A549 (cell line): ENCODE measurements around the gene ZFHX3. TPM values are rescaled to one million over a fixed set of nuclear protein-coding genes. Genes with fewer than 3 reads are reported as not detected.

Experiments used
- ATAC-seq, 2 experiments: fragments of 200-7000 bp in 1 of 2; fragments of >200 bp in 1 of 2; cut with Nextera tagmentation in 1 of 2; cut with Tn5 transposase in 1 of 2; 3 replicates each; pipeline versions ENCODE4 v1.8.0 to v1.9.1; 2018 to 2020; ENCODE audit warnings: mild to moderate bottlenecking in 1 of 2, moderate library complexity in 1 of 2
- CTCF ChIA-PET: fragments of 300-600 bp; sonication (Branson Sonifier 250); formaldehyde crosslinking; extraction: SDS; loops from one replicate; lab custom pipeline; 2021; ENCODE audit warnings: antibody characterized with exemption, inconsistent platforms; lab: Yijun Ruan, JAX
- POLR2A ChIA-PET: fragments of 350-600 bp; formaldehyde crosslinking; extraction: SDS; loops from one replicate; lab custom pipeline; 2021; ENCODE audit warnings: antibody characterized with exemption, inconsistent platforms; lab: Yijun Ruan, JAX
- DNase-seq, 2 experiments: peaks; one replicate each; pipeline versions ENCODE4 v3.0.0 to v3.0.0-alpha.2; 2011 to 2016; ENCODE audit warnings: low read depth in 1 of 2, low spot score in 1 of 2
- FAIRE-seq: peaks from 2 replicates; lab custom pipeline; 2011; peaks lifted over from hg19 to GRCh38; lab: Jason Lieb, UNC
- H3K27ac ChIP-seq, 2 experiments: fragments of >200 bp; sonication (Bioruptor Twin); formaldehyde crosslinking; 3 replicates each; pipeline ENCODE4 v1.5.1; 2016 to 2017
- H3K4me1 ChIP-seq: fragments of >200 bp; sonication (Bioruptor Twin); formaldehyde crosslinking; 3 replicates; pipeline ENCODE4 v1.6.1; 2016
- H3K4me2 ChIP-seq: fragments of >200 bp; sonication (Bioruptor Twin); formaldehyde crosslinking; 3 replicates; pipeline ENCODE4 v1.6.1; 2016
- H3K4me3 ChIP-seq: fragments of >200 bp; sonication (Bioruptor Twin); formaldehyde crosslinking; 3 replicates; pipeline ENCODE4 v1.5.1; 2016
- H3K9me3 ChIP-seq: fragments of >200 bp; sonication (Bioruptor Twin); formaldehyde crosslinking; 3 replicates; pipeline ENCODE4 v1.6.1; 2016
- CBX2 ChIP-seq: fragments of 200-600 bp; sonication (generic); IDR thresholded peaks from 2 replicates; pipeline ENCODE4 v1.6.1; 2016; ENCODE audit warnings: low read depth, mild to moderate bottlenecking, borderline replicate concordance
- CHD2 ChIP-seq: fragments of 150-350 bp; IDR thresholded peaks from 2 replicates; pipeline ENCODE4 v1.6.1; 2014; ENCODE audit warnings: low read length; ENCODE audit not compliant: partially characterized antibody
- CHD4 ChIP-seq: fragments of 200-600 bp; sonication (generic); IDR thresholded peaks from 2 replicates; pipeline ENCODE4 v1.6.1; 2016; ENCODE audit warnings: antibody characterized with exemption, mild to moderate bottlenecking, borderline replicate concordance
- EHMT2 ChIP-seq: fragments of 200-600 bp; sonication (generic); IDR thresholded peaks from 2 replicates; pipeline ENCODE4 v1.6.1; 2016; ENCODE audit warnings: antibody characterized with exemption, low read depth, mild to moderate bottlenecking, moderate library complexity
- ELK1 ChIP-seq: fragments of 150-350 bp; IDR thresholded peaks from 2 replicates; pipeline ENCODE4 v1.6.1; 2014; ENCODE audit warnings: low read depth, mild to moderate bottlenecking, low read length
- EP300 ChIP-seq, 2 experiments: fragments of >200 bp; sonication (Bioruptor Twin); formaldehyde crosslinking; IDR thresholded peaks; 2 replicates in 1 of 2; 3 replicates in 1 of 2; pipeline ENCODE4 v1.6.1; 2016 to 2017
- ESRRA ChIP-seq: fragments of 150-350 bp; IDR thresholded peaks from 2 replicates; pipeline ENCODE4 v1.6.1; 2014; ENCODE audit warnings: mild to moderate bottlenecking, low read length, borderline replicate concordance
- FOXS1 ChIP-seq: fragments of 250-450 bp; sonication (Bioruptor Pico); IDR thresholded peaks from 2 replicates; pipeline ENCODE4 v1.5.0; 2020; ENCODE audit warnings: mild to moderate bottlenecking, moderate library complexity
- HEYL ChIP-seq: fragments of 250-450 bp; sonication (Bioruptor Pico); IDR thresholded peaks from 2 replicates; pipeline ENCODE4 v1.8.0; 2021; ENCODE audit warnings: mild to moderate bottlenecking, moderate library complexity
- HOXB5 ChIP-seq: fragments of 250-450 bp; sonication (Bioruptor Pico); IDR thresholded peaks from 2 replicates; pipeline ENCODE4 v1.5.0; 2020; ENCODE audit warnings: mild to moderate bottlenecking, moderate library complexity
- JUNB ChIP-seq: fragments of >200 bp; sonication (Bioruptor Twin); formaldehyde crosslinking; IDR thresholded peaks from 2 replicates; pipeline ENCODE4 v1.6.1; 2016
- MAFK ChIP-seq: fragments of 450-650 bp; IDR thresholded peaks from 2 replicates; pipeline ENCODE4 v1.6.1; 2014; ENCODE audit not compliant: partially characterized antibody
- MAX ChIP-seq: IDR thresholded peaks from 2 replicates; pipeline ENCODE4 v1.6.1; 2012
- NPAS2 ChIP-seq: fragments of 250-450 bp; sonication (Bioruptor Pico); IDR thresholded peaks from 2 replicates; pipeline ENCODE4 v1.8.0; 2022; ENCODE audit warnings: mild to moderate bottlenecking, moderate library complexity, borderline replicate concordance
- NR3C1 ChIP-seq: fragments of >200 bp; sonication (Bioruptor Twin); formaldehyde crosslinking; IDR thresholded peaks from 3 replicates; pipeline ENCODE4 v1.6.1; 2017
- PBX3 ChIP-seq: IDR thresholded peaks from 2 replicates; pipeline ENCODE4 v1.6.1; 2012
- PHF8 ChIP-seq: fragments of 200-600 bp; sonication (generic); IDR thresholded peaks from 2 replicates; pipeline ENCODE4 v1.6.1; 2016; ENCODE audit warnings: low read depth, mild to moderate bottlenecking, antibody characterized with exemption, moderate library complexity, borderline replicate concordance
- POLR2AphosphoS2 ChIP-seq: conservative IDR thresholded peaks from 2 replicates; pipeline ENCODE4 v1.6.1; 2012; ENCODE audit warnings: low read length, improper control_type of control experiment, inconsistent platforms
- RAD21 ChIP-seq, 2 experiments: fragments of >200 bp in 1 of 2; sonication (Bioruptor Twin) in 1 of 2; formaldehyde crosslinking in 1 of 2; IDR thresholded peaks in 1 of 2; conservative IDR thresholded peaks in 1 of 2; 2 replicates in 1 of 2; 3 replicates in 1 of 2; pipeline ENCODE4 v1.6.1; 2012 to 2018; ENCODE audit warnings: inconsistent platforms in 1 of 2
- REST ChIP-seq: fragments of 200-600 bp; sonication (generic); IDR thresholded peaks from 2 replicates; pipeline ENCODE4 v1.6.1; 2016; ENCODE audit warnings: antibody characterized with exemption, mild to moderate bottlenecking, moderate library complexity
- RNF2 ChIP-seq: fragments of 200-600 bp; sonication (generic); IDR thresholded peaks from 2 replicates; pipeline ENCODE4 v1.6.1; 2016; ENCODE audit warnings: low read depth, mild to moderate bottlenecking, antibody characterized with exemption, moderate library complexity, borderline replicate concordance
- SMC3 ChIP-seq: fragments of >200 bp; sonication (Bioruptor Twin); formaldehyde crosslinking; IDR thresholded peaks from 3 replicates; pipeline ENCODE4 v1.6.1; 2018; ENCODE audit warnings: inconsistent platforms
- ZC3H11A ChIP-seq: fragments of 450-650 bp; IDR thresholded peaks from 2 replicates; pipeline ENCODE4 v1.6.1; 2014; ENCODE audit warnings: antibody characterized with exemption, mild to moderate bottlenecking
- ZSCAN20 ChIP-seq: fragments of 250-450 bp; sonication (Bioruptor Pico); IDR thresholded peaks from 2 replicates; pipeline ENCODE4 v1.8.0; 2022; ENCODE audit warnings: mild to moderate bottlenecking, moderate library complexity
- WGBS: methylation state at CpG from one replicate; pipeline ENCODE4 v1.1.6; 2017; ENCODE audit errors: missing lambda C conversion rate; 5-methylcytosine and 5-hydroxymethylcytosine counted together
- polyA plus RNA-seq, 4 experiments: library from polyadenylated mRNA; depleted of rRNA in 3 of 4; stranded (reverse); fragments of >200 nt; fragmentation: RNase III in 1 of 4; extraction: RNeasy Plus Mini Kit Qiagen cat#74134 plus additional on column Dnase treatment in 1 of 4; gene quantifications; 2 replicates in 3 of 4; 3 replicates in 1 of 4; pipeline ENCODE4 v1.2.3, GENCODE V29; 2011 to 2017

Gene ZFHX3
- polyA plus RNA-seq, 2 of the 4 experiments (the other 2 are of a cell fraction) = 3.9 to 6.5 TPM

GRCh38 chr16:72815348-72816318 is 232.3 kb downstream of the ZFHX3 start:
- no peak for ATAC-seq
- H3K4me3 ChIP-seq = no peak overlapping the region
- POLR2A ChIA-PET = no interaction called here
- no peaks in the 10 kb centered on the region for H3K9me3 ChIP-seq
- WGBS = 88% methylated on average over 5 of the region's 5 CpGs
- H3K4me1 ChIP-seq = peaks cover 14% of the 10 kb centered on the region; the same call in 2 of the 3 replicates
- H3K27ac ChIP-seq = no peak overlapping the region
- H3K4me2 ChIP-seq = no peak overlapping the region
- CTCF ChIA-PET = interaction anchor here (0.9 to 1.9 kb wide), 3 partner anchors 10 to 17 kb away, joined by 3 to 9 read pairs (median 7); no protein-coding TSS in a partner anchor
- DNase-seq = no peak
- FAIRE-seq = no peak
- TF ChIP-seq SMC3 (no peak), ZC3H11A (no peak), JUNB (no peak), RAD21 (conservative IDR thresholded peaks at IDR 0.05 in 1 of 2, IDR thresholded peaks at IDR 0.05 in 1 of 2) (no peak), MAFK (no peak), ESRRA (no peak), NPAS2 (CRISPR knock-in tag) (no peak), NR3C1 (no peak), CBX2 (no peak), POLR2AphosphoS2 (no peak), EHMT2 (no peak), CHD2 (no peak)

- WGBS = 43% methylated on average over 2 of the region's 2 CpGs
- TF ChIP-seq MAX = no peak
- no peak for TF ChIP-seq EP300 (IDR thresholded peaks at IDR 0.05)
- TF ChIP-seq RNF2 = no peak
- TF ChIP-seq NR3C1 = no peak
- TF ChIP-seq ZSCAN20 (CRISPR knock-in tag) = no peak
- TF ChIP-seq PBX3 = no peak
- no peak for TF ChIP-seq HOXB5
- no peak for TF ChIP-seq REST
- TF ChIP-seq FOXS1 (CRISPR knock-in tag) = no peak
- no peak for TF ChIP-seq CHD4
- TF ChIP-seq HEYL (CRISPR knock-in tag) = no peak
- no peak for TF ChIP-seq CBX2
- no peak for TF ChIP-seq ELK1
- no peak for TF ChIP-seq PHF8
- no peak for TF ChIP-seq POLR2AphosphoS2
- no peak for TF ChIP-seq EHMT2
- TF ChIP-seq, all 56 proteins: peak for 0
- CTCF ChIA-PET = interaction anchor here (0.7 to 1.9 kb wide), 3 partner anchors 8 to 710 kb away, joined by 3 to 7 read pairs (median 4); no protein-coding TSS in a partner anchor
- Histone ChIP-seq H3K4me1 (peaks cover 19% of the 10 kb centered on the region), H3K27ac (no peak overlapping the region), H3K4me2 (no peak overlapping the region), H3K9me3 (no peaks in the 10 kb centered on the region), H3K4me3 (no peak overlapping the region)
- ATAC-seq (0 out of 6 replicates have a peak, but pooled peaks of 1 of the 2 experiments have one; percentile 24), FAIRE-seq (no peak), DNase-seq (no peak)
- POLR2A ChIA-PET = no interaction called here
These were observed 233.7 kb downstream of the ZFHX3 start for GRCh38 chr16:72814226-72814625.
